Frontal cortex (tissue), 4 donors: ENCODE measurements around the gene KIF7. TPM values are rescaled to one million over a fixed set of nuclear protein-coding genes. Genes with fewer than 3 reads are reported as not detected.
"Not testable (repeated sequence)": the region's sequence is repeated elsewhere in the genome, so short reads cannot be mapped to it uniquely, and the experiment has no call there.

Source experiments
- DNase-seq, 2 donors: peaks; one replicate each; pipeline ENCODE4 v3.0.0; 2012; ENCODE audit warnings: low spot score in 2 of 2
- FAIRE-seq: peaks from 2 replicates; lab custom pipeline; 2012; peaks lifted over from hg19 to GRCh38; lab: Jason Lieb, UNC
- total RNA-seq: library from RNA; depleted of rRNA; stranded (reverse); fragments of >200 nt; gene quantifications from one replicate; pipeline ENCODE4 v1.2.3, GENCODE V29; 2014
- donor health status: control.
- donor health status: control.
- donor health status: control.

The KIF7 gene, protein sequence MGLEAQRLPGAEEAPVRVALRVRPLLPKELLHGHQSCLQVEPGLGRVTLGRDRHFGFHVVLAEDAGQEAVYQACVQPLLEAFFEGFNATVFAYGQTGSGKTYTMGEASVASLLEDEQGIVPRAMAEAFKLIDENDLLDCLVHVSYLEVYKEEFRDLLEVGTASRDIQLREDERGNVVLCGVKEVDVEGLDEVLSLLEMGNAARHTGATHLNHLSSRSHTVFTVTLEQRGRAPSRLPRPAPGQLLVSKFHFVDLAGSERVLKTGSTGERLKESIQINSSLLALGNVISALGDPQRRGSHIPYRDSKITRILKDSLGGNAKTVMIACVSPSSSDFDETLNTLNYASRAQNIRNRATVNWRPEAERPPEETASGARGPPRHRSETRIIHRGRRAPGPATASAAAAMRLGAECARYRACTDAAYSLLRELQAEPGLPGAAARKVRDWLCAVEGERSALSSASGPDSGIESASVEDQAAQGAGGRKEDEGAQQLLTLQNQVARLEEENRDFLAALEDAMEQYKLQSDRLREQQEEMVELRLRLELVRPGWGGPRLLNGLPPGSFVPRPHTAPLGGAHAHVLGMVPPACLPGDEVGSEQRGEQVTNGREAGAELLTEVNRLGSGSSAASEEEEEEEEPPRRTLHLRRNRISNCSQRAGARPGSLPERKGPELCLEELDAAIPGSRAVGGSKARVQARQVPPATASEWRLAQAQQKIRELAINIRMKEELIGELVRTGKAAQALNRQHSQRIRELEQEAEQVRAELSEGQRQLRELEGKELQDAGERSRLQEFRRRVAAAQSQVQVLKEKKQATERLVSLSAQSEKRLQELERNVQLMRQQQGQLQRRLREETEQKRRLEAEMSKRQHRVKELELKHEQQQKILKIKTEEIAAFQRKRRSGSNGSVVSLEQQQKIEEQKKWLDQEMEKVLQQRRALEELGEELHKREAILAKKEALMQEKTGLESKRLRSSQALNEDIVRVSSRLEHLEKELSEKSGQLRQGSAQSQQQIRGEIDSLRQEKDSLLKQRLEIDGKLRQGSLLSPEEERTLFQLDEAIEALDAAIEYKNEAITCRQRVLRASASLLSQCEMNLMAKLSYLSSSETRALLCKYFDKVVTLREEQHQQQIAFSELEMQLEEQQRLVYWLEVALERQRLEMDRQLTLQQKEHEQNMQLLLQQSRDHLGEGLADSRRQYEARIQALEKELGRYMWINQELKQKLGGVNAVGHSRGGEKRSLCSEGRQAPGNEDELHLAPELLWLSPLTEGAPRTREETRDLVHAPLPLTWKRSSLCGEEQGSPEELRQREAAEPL (N-terminal part only)
- 4.9 TPM for total RNA-seq

DNA sequence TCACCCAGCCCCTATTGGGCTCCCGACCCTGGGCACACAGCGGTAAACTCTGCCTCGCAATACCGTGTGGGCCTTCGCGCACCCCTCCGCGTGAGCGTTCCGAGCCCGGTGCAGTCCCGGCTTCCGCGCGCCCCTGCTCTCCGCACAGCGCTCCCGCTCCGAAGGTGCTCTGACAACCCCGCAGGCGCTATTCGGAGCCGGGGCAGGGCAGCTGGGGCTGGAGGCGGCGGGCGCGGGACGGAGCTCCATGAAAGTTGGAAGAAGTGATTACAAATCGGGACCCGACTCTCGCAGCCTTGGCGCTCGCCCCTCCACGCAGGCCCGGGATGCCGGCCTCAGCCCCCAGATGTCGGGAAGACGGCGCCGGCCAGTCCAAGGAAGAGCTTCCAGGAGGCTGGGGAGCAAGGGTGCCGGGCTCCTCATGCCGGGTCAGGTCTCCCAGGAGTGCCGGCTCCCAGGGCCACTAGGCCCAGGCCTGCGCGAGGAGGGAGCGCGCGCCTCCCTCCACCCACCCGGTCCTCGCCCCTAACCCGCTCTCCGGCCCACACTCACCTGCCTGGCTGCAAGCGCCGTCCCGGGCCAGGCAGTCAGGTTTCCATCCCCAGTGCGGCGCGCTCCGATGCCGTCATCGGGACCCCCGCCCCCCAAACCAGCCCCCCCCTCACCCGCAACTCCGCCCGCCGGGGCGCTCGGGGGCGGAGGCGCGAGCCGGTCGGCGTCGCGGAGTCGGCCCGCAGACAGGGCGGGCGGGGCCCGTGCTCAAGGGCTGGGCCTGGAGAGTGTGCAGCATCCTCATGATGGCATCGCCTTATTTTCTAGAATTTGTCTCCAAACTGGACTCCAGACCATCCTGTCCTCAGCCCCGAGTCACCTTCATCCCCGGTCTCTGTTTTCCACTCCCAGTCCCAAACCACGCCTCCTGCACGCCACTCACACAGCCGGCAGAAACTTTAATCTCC is at the start of gene KIF7:
KIF7 (minus strand) TSS at position 621 of the 959 bp plus-strand sequence. CDS start 2,537 bp downstream, outside the sequence.
- FAIRE-seq (no peak), DNase-seq (peak; percentile 61 to 72)

- DNase-seq: no peak
- FAIRE-seq: no peak
Measured at GRCh38 chr15:89704411-89704810, 49.1 kb upstream of the KIF7 start.

DNA sequence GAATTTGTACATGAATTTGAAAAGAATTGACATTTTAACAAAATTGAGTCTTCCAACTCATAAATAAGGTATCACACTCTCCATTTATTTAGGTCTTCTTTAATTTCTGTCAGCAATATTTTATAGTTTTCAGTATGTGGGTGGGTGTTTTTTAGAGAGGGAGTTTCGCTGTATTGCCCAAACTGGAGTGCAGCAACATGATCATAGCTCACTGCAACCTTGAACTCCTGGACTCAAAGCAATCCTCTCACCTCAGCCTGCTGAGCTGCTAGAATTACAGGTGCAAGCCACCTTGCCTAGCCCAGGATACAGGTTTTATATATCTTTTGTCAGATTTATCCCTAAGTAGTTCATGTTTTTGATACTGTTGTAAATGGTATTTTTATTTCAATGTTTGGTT is 39.9 kb upstream of the KIF7 start:
- no peak for FAIRE-seq
- DNase-seq: no peak

DNA sequence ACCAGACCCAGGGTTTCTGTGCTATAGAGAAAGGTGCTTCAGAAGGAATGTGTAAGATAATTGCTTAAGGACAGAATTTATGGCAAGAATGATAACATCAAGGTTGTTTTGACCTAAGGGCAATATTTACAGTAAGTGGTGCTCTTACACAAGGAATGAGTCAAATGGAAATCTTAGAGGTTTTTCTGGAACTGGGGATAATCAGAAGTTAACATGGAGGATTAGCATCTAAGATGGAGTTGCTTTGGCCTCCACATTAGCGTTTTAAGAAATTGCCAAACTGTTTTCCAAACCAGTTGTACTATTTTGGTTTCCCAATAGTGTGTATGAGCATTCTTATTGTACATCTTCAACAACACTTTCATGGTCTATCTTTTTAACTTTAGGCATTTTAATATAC is 38.4 kb upstream of the KIF7 start:
- DNase-seq (no peak), FAIRE-seq (no peak)

DNA sequence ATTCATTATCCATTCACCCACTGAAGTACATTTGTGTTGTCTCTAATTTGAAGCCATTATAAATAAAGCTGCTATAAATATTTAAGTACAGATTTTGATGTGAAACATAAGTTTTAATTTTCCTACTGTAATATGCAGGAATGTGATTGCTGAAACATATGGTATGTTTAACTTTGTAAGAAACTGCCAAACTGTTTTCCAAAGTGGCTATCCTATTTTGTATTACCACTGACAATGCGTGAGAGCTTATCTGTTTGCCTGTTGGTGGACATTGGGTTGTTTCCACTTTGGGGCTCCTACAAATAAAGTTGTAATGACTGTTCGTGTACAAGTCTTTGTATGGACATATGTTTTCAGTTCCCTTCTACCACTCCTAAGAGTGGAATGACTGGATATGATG is 37.8 kb upstream of the KIF7 start:
- no peak for FAIRE-seq
- DNase-seq: no peak

- FAIRE-seq: no peak
- DNase-seq: peak in 1 of 2 donors; percentile 82
Measured at GRCh38 chr15:89690276-89691218, 35.3 kb upstream of the KIF7 start, which contains the start of the genes PEX11A and WDR93. PEX11A (minus strand) TSS chr15:89690754; CDS start chr15:89690632, 122 bp downstream. WDR93 (plus strand) TSS chr15:89690811; CDS start chr15:89701747, 10,936 bp downstream.

GRCh38 chr15:89689930-89690275 is 34.6 kb upstream of the KIF7 start:
- FAIRE-seq, DNase-seq: not testable (repeated sequence)

GRCh38 chr15:89686522-89686921 is 31.3 kb upstream of the KIF7 start:
- no peak for FAIRE-seq

GRCh38 chr15:89685995-89686394 is 30.7 kb upstream of the KIF7 start:
- DNase-seq: no peak
- no peak for FAIRE-seq

More at GRCh38 chr15:89686522-89686921, 31.3 kb upstream of the KIF7 start:
- DNase-seq: no peak

DNA sequence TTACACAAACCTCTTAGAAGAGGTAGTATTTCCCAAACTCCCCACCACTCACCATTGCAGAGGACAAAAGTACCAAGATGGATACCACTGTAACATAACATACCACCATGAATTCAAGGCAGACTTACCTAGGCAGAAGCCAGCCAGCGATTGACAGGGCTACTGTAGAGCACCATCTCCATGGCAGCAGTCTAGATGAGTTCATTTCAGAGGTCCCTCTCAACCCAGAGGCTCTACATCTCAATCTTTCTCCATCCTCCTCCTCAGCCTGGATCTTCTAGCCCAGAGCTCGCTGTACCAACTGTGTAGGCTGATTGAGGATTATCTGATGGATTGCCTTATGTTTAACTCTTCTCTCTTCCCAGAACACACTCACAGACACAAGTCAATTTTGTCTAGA is 25.9 kb upstream of the KIF7 start:
- DNase-seq (no peak), FAIRE-seq (no peak)

DNA sequence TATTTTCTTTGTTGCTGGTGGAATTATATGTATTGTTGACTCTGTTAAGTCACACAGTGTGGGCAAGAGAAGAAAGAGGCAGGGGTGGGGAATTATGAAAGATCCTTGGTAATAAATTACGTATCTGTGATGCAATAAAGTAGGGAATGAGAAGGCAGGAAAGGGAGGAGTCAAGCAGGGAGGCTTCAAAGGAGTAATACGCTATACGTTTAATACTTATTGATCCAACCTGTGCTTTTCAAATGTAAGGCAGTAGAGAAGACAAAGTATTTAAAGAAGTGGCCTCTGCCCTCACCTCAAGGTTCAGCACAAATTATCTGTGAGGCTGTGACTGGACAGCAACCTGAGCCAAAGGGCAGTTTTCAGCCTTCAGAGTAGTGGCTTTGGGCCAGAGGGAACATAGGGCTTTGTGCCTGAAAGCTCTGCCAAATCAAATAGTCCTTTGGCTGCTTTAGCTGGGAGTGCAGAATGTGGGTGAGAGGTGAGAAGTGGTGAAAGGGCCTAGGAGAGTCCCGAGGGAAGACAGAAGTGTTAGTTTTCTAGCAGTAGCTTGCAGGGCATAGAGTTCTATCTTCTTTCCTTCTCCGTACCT is 25.1 kb upstream of the KIF7 start:
- FAIRE-seq (no peak), DNase-seq (no peak)

DNA sequence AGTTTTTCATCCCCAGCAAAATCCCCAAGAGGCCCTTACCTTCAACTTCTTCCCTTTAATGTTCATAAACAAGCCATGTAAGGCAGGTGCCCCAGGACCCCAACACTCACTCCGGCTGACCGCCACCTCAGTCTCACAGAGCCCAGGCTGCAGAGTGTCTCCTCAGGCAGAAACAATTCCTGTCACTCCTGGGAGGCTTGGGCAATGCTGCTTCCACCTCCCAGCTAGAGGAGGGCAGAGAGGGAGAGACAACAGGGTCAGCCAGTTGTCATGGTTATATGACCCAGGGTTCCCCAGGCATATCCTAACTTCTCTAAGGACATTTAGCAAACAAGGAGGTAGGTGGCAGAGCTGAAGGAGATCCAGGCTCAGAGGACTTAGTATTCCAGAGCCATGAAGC is 23.9 kb upstream of the KIF7 start, which contains the start of gene PLIN1:
PLIN1 (minus strand) TSS at position 156 of the 400 bp plus-strand sequence. CDS start 1,878 bp downstream, outside the sequence.
- FAIRE-seq: no peak
- no peak for DNase-seq

- FAIRE-seq (no peak), DNase-seq (no peak)
Measured at GRCh38 chr15:89677381-89677780, 22.1 kb upstream of the KIF7 start.

- DNase-seq: no peak
- no peak for FAIRE-seq
Measured at GRCh38 chr15:89675606-89676005, 20.3 kb upstream of the KIF7 start.

DNA sequence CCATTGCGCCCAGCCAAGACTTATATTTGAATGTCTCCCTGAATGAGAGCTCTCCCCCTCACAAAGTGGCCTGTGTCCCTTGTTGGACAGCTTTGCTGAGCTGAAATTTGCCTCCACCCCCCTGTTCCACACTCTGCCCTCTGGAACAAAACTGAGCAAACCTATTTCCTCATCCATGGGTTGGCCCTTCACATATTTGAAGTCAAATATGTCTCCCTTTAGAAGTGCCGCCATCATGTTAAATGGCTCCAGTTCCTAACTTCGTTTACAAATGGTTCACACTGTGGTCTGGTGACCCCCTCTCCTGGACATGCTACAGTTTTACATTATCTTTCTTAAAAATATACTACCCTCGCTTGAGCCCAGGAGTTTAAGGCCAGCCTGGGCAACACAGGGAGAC is 19.3 kb upstream of the KIF7 start:
- no peak for FAIRE-seq
- DNase-seq: no peak

GRCh38 chr15:89673165-89673512 is 17.9 kb upstream of the KIF7 start:
- no peak for DNase-seq
- no peak for FAIRE-seq
